Mucosa of rectum (tissue), 2 donors: ENCODE data around the gene CD302.
"Not testable (repeated sequence)": the region's sequence is repeated elsewhere in the genome, so short reads cannot be mapped to it uniquely, and the experiment has no call there.

ENCODE experiments used
- H3K27ac ChIP-seq, 2 donors: one replicate each; pipeline ENCODE4 v1.7.0; 2013; ENCODE audit warnings: inconsistent platforms in 2 of 2, low read depth in 2 of 2, low read length in 2 of 2
- H3K27me3 ChIP-seq, 2 donors: one replicate each; pipeline ENCODE4 v1.7.0; 2013; ENCODE audit warnings: low read length in 2 of 2; ENCODE audit not compliant: control insufficient read depth in 2 of 2, insufficient read depth in 2 of 2
- H3K36me3 ChIP-seq, 2 donors: one replicate each; pipeline ENCODE4 v1.7.0; 2013; ENCODE audit warnings: low read length in 2 of 2; ENCODE audit not compliant: control insufficient read depth in 2 of 2, insufficient read depth in 2 of 2
- H3K4me1 ChIP-seq, 2 donors: one replicate each; pipeline ENCODE4 v1.7.0; 2013; ENCODE audit warnings: low read length in 2 of 2, mild to moderate bottlenecking in 1 of 2; ENCODE audit not compliant: control insufficient read depth in 2 of 2, insufficient read depth in 2 of 2
- H3K4me3 ChIP-seq, 2 donors: one replicate each; pipeline ENCODE4 v1.7.0; 2013; ENCODE audit warnings: low read length in 2 of 2
- H3K9ac ChIP-seq, 2 donors: one replicate each; pipeline ENCODE4 v1.7.0; 2013; ENCODE audit warnings: low read length in 2 of 2, low read depth in 1 of 2, mild to moderate bottlenecking in 1 of 2
- H3K9me3 ChIP-seq, 2 donors: one replicate each; pipeline ENCODE4 v1.7.0; 2013; ENCODE audit warnings: low read length in 2 of 2; ENCODE audit not compliant: control insufficient read depth in 2 of 2
- donor health status: healthy.
- donor health status: Normal muscosa, but diverticular disease.

The CD302 gene

DNA sequence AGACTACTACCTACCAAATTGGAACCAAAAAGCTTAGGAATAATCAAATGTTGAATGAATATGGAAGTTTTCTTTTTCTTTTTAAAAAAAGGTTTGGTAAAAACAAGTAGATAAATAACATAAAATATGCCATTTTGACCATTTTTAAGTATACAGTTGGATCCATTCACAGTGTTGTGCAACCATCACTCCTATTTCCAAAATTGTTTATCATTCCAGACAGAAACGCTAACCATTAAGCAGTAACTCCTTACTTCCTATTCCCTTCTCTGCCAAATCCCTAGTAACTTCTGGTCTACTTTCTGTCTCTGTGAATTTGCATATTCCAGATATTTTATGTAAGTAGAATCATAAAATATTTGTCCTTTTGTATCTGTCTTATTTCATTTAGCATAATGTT is 39.8 kb downstream of the CD302 start:
- no peak overlapping the region for H3K27ac ChIP-seq
- no peak overlapping the region for H3K9ac ChIP-seq
- H3K36me3 ChIP-seq: peaks cover 23 to 38% of the 10 kb centered on the region in 2 donors
- H3K27me3 ChIP-seq: no peaks in the 10 kb centered on the region
- no peaks in the 10 kb centered on the region for H3K9me3 ChIP-seq
- H3K4me1 ChIP-seq: no peaks in the 10 kb centered on the region
- H3K4me3 ChIP-seq: no peak overlapping the region

DNA sequence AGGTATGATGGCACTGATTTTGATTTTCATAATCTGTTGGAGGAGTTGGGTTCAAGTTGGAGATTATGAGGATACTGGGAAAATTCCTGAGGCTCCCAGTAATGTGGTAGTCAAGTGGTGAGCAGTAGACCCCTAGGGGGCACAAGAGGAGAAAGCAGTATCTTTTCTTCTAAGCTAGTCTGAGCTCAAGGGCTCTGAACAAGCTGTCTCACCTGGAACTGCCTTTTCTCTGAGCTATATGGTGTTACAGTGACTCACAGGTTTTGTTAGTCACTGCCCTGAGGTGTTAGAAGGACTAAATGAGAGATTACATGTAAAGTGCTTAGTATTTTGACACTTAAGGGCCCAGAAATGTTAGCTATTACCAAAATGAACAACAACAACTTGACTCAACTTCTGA is 42.2 kb downstream of the CD302 start:
- Histone ChIP-seq H3K4me3 (no peak overlapping the region), H3K27ac (no peak overlapping the region), H3K36me3 (peaks cover 32 to 52% of the 10 kb centered on the region in 2 donors), H3K4me1 (peaks cover 0 to 3% of the 10 kb centered on the region in 2 donors), H3K27me3 (no peaks in the 10 kb centered on the region), H3K9ac (no peak overlapping the region), H3K9me3 (no peaks in the 10 kb centered on the region)

GRCh38 chr2:159755014-159755413 is 43.0 kb downstream of the CD302 start:
- H3K36me3 ChIP-seq: peaks cover 29 to 48% of the 10 kb centered on the region in 2 donors
- H3K4me1 ChIP-seq: peaks cover 0 to 3% of the 10 kb centered on the region in 2 donors
- no peaks in the 10 kb centered on the region for H3K27me3 ChIP-seq
- no peak overlapping the region for H3K4me3 ChIP-seq
- no peak overlapping the region for H3K27ac ChIP-seq
- H3K9me3 ChIP-seq: no peaks in the 10 kb centered on the region
- no peak overlapping the region for H3K9ac ChIP-seq

DNA sequence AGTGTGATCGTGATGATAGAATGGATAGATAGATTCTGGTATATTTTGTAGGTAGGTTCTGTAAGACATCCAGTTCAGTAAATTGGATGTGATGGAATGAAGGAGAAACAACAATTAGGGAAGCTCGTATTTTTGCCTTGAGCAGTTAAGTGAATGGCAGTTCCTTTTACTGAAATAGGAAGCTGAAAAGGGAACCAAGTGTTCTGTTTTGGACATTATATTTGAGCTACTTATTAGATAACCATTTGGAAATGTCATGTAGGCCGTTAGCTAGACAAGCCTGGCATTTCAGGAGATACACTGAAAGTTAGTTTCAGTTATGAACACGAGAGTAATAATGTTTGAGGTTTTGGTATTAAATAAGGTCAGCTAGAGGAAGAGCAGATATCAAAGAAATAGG is 44.2 kb downstream of the CD302 start:
- peaks cover 28 to 41% of the 10 kb centered on the region in 2 donors for H3K36me3 ChIP-seq
- peaks cover 0 to 3% of the 10 kb centered on the region in 2 donors for H3K4me1 ChIP-seq
- no peaks in the 10 kb centered on the region for H3K27me3 ChIP-seq
- no peak overlapping the region for H3K4me3 ChIP-seq
- H3K27ac ChIP-seq: peak overlapping the region; percentile 26 to 30
- H3K9me3 ChIP-seq: no peaks in the 10 kb centered on the region
- no peak overlapping the region for H3K9ac ChIP-seq

DNA sequence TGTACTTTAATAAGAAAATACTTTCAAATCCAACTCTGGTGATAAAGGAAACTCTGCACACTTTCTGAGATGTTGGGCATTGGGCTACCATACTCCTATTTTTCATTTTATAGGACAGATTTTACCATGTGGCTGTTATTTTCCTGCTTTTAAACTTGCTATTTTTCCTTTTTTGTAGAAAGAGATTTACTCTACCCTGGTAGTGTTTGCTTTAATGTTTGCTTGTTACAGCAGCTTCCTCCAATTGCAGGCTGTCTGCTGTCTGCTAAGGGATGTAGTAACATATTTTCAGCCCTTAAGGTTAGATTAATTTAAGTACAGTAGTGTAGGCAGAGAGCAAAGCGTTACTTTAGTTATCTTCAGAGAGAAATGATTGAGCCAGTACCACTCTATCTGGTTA is 47.1 kb downstream of the CD302 start:
- peaks cover 0 to 3% of the 10 kb centered on the region in 2 donors for H3K4me1 ChIP-seq
- H3K4me3 ChIP-seq: no peak overlapping the region
- peaks cover 46 to 57% of the 10 kb centered on the region in 2 donors for H3K36me3 ChIP-seq

GRCh38 chr2:159748089-159748488 is 49.9 kb downstream of the CD302 start:
- Histone ChIP-seq H3K27ac (no peak overlapping the region), H3K9ac (no peak overlapping the region), H3K4me1 (peaks cover 0 to 3% of the 10 kb centered on the region in 2 donors), H3K4me3 (no peak overlapping the region), H3K9me3 (no peaks in the 10 kb centered on the region), H3K27me3 (no peaks in the 10 kb centered on the region), H3K36me3 (peaks cover 51 to 60% of the 10 kb centered on the region in 2 donors)

More for the DNA sequence above, 47.1 kb downstream of the CD302 start:
- Histone ChIP-seq H3K27ac (no peak overlapping the region), H3K27me3 (no peaks in the 10 kb centered on the region), H3K9ac (no peak overlapping the region), H3K9me3 (no peaks in the 10 kb centered on the region)

GRCh38 chr2:159745237-159745636 is 52.8 kb downstream of the CD302 start:
- not testable (repeated sequence) for H3K27me3 ChIP-seq, H3K4me3 ChIP-seq, H3K27ac ChIP-seq, H3K9me3 ChIP-seq, H3K4me1 ChIP-seq
- Histone ChIP-seq H3K36me3 (peaks cover 36 to 44% of the 10 kb centered on the region in 2 donors), H3K9ac (peak overlapping the region in 1 of 2 donors; percentile 10)

DNA sequence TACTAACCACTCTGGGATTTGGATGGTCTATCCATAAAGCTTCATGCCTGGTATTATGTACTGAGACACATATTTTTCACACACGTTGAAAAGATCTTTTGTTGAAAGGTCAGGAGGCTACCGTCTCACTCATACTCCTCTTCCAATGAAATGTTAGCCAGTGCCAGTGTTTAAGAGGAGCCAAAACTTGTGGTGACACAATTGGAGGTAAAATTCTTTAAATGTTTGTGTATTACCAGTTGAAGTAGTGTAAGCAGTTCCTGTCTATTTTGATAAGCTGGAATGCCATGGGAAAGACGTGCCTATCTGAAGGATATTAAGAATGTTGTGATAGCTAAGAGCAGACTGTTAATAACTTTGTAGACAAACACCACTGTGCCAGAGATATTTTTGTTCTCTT is 53.6 kb downstream of the CD302 start:
- no peaks in the 10 kb centered on the region for H3K9me3 ChIP-seq
- H3K4me1 ChIP-seq: no peaks in the 10 kb centered on the region
- no peaks in the 10 kb centered on the region for H3K27me3 ChIP-seq
- H3K27ac ChIP-seq: no peak overlapping the region
- H3K4me3 ChIP-seq: no peak overlapping the region
- H3K36me3 ChIP-seq: peaks cover 36 to 43% of the 10 kb centered on the region in 2 donors
- H3K9ac ChIP-seq: no peak overlapping the region

DNA sequence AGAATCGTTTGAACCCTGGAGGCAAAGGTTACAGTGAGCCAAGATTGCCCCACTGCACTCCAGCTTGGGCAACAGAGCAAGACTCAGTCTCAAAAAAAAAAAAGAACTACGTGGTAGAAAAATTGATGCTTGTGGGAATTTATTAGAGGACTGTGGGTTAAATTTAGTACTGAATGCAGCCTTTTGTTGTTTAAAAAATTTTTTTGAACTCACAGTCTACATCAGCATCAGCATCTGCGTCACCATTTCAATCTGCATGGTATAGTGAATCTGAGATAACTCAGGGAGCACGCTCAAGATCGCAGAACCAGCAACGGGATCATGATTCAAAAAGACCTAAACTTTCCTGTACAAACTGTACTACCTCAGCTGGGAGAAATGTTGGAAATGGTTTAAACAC is 55.2 kb downstream of the CD302 start:
- H3K36me3 ChIP-seq: peaks cover 38 to 48% of the 10 kb centered on the region in 2 donors
- H3K9ac ChIP-seq: no peak overlapping the region
- H3K4me1 ChIP-seq: no peaks in the 10 kb centered on the region
- H3K27ac ChIP-seq: no peak overlapping the region
- no peaks in the 10 kb centered on the region for H3K27me3 ChIP-seq
- H3K4me3 ChIP-seq: no peak overlapping the region
- no peaks in the 10 kb centered on the region for H3K9me3 ChIP-seq

GRCh38 chr2:159738509-159739390 is 59.3 kb downstream of the CD302 start:
- no peak overlapping the region for H3K27ac ChIP-seq
- H3K9ac ChIP-seq: no peak overlapping the region
- H3K27me3 ChIP-seq: no peaks in the 10 kb centered on the region
- no peak overlapping the region for H3K4me3 ChIP-seq
- peaks cover 36 to 45% of the 10 kb centered on the region in 2 donors for H3K36me3 ChIP-seq
- no peaks in the 10 kb centered on the region for H3K4me1 ChIP-seq
- H3K9me3 ChIP-seq: no peaks in the 10 kb centered on the region
